GM18907 (cell line): ENCODE data around the gene CLECL1.
"Not testable (repeated sequence)": the region's sequence is repeated elsewhere in the genome, so short reads cannot be mapped to it uniquely, and the experiment has no call there.

Experiments used
- ATAC-seq: cut with Tn5 transposase; IDR thresholded peaks from one replicate; pipeline ENCODE4 v1.9.1; 2021; ENCODE audit warnings: mild to moderate bottlenecking, moderate library complexity; ENCODE audit not compliant: unreplicated experiment

CLECL1 gene

GRCh38 chr12:9699269-9699897, 33.5 kb downstream of the CLECL1 start:
- ATAC-seq, result no peak

- no peak for ATAC-seq
Observed at GRCh38 chr12:9698681-9699080, 34.2 kb downstream of the CLECL1 start.

GRCh38 chr12:9697619-9698018, 35.3 kb downstream of the CLECL1 start:
- ATAC-seq, result no peak

GRCh38 chr12:9695661-9696060, 37.2 kb downstream of the CLECL1 start:
- not testable (repeated sequence) for ATAC-seq

- not testable (repeated sequence) for ATAC-seq
Observed at GRCh38 chr12:9695150-9695549, 37.7 kb downstream of the CLECL1 start.

GRCh38 chr12:9694241-9694640, 38.7 kb downstream of the CLECL1 start:
- ATAC-seq, result no peak

- ATAC-seq, result no peak
Observed at GRCh38 chr12:9692909-9693308, 40.0 kb downstream of the CLECL1 start.

- no peak for ATAC-seq
Observed at GRCh38 chr12:9687228-9687627, 45.7 kb downstream of the CLECL1 start.

- ATAC-seq, result no peak
Observed at GRCh38 chr12:9685915-9686314, 47.0 kb downstream of the CLECL1 start.

GRCh38 chr12:9685366-9685765, 47.5 kb downstream of the CLECL1 start:
- ATAC-seq, result not testable (repeated sequence)

GRCh38 chr12:9682949-9683348, 49.9 kb downstream of the CLECL1 start:
- not testable (repeated sequence) for ATAC-seq

GRCh38 chr12:9682508-9682907, 50.4 kb downstream of the CLECL1 start:
- not testable (repeated sequence) for ATAC-seq

- ATAC-seq, result peak; percentile 35
Observed at GRCh38 chr12:9674226-9674590, 58.7 kb downstream of the CLECL1 start.

GRCh38 chr12:9673404-9674225, 59.3 kb downstream of the CLECL1 start:
- peak; percentile 43 for ATAC-seq
